HG03060 (cell line): ENCODE results near the gene BCAT1.
A peak's percentile ranks its signal among the peaks of the same experiment; 100 is the strongest.

Experiments
- ATAC-seq: cut with Tn5 transposase; IDR thresholded peaks from one replicate; pipeline ENCODE4 v1.9.1; 2021; ENCODE audit warnings: low read depth, moderate number of reproducible peaks; ENCODE audit not compliant: unreplicated experiment

The BCAT1 gene, protein sequence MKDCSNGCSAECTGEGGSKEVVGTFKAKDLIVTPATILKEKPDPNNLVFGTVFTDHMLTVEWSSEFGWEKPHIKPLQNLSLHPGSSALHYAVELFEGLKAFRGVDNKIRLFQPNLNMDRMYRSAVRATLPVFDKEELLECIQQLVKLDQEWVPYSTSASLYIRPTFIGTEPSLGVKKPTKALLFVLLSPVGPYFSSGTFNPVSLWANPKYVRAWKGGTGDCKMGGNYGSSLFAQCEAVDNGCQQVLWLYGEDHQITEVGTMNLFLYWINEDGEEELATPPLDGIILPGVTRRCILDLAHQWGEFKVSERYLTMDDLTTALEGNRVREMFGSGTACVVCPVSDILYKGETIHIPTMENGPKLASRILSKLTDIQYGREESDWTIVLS

DNA sequence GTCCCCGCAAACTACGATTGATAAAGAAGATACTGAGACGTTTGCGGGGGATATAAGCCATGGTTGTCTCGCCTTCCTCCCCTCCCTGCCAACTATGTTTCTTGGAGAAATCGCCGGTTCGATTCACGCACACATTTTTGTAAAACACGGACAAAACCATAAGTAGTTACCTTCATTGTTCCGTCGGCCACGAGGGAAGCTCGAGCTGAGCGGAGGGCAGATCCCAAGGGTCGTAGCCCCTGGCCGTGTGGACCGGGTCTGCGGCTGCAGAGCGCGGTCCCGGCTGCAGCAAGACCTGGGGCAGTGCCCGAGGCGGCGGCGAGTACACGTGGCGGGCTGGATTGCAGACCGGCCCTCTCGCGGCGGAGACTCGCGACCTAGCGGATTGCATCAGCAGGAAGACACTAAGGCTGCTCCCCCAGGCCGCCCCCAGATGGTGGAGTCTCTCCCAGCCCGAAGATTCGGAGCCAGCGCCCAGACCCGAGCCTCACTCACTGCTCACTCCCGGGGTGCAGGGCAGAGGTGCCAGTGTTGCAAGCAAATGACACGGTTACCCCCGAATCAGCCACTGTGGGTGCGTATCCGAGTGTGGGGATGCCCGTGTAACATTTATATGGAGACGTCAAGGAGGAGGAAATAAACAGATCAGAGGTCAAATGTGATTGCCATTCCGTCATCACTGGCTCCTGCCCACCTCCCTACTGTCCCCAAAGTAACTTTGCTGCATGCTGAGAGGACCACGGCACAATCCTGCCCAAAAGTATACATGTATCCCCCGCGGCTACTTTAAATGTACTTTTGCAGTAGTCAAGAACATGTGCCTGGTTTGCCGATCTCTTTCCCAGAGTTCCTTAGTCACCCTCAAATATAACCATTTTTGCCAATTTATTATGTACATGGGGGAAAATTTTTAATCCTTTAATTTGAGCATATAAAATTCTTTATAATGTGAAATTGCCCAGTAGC is at the start of gene BCAT1:
Gene BCAT1 (minus strand): TSS at position 345 of the 966 bp plus-strand sequence. CDS start 169 bp downstream, at position 176.
- ATAC-seq, result no peak

DNA sequence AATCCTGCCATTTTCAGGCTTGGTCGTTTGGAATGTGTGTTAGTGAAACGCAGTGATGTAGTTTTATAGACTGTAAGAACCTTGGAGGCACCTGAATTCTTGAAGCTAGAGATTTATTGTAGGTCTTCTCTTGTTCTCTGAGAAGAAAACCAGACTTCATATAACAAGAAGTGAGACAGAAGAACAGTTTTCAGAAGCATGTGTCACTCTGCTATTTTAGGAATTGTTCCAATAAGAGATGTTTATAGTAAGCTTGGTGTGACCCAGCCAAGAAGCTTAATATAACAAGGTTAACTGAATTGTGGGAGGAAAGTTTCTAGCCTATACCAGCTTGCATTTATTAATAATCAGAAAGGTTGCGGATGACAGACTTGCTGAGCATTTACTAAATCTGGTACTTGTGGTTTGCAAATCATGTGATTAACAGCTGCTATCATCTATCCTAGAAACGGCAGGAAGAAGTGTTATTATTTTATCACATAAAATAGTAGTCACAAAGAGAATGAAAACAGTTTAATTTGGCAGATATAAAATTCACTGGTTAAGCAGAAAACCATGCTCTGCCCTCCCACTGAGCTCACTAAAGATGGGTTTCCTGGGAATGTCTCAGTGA is 49.2 kb upstream of the BCAT1 start:
- peak; percentile 85 for ATAC-seq

- ATAC-seq, result no peak
These were observed 48.6 kb upstream of the BCAT1 start for GRCh38 chr12:24997496-24997895.

DNA sequence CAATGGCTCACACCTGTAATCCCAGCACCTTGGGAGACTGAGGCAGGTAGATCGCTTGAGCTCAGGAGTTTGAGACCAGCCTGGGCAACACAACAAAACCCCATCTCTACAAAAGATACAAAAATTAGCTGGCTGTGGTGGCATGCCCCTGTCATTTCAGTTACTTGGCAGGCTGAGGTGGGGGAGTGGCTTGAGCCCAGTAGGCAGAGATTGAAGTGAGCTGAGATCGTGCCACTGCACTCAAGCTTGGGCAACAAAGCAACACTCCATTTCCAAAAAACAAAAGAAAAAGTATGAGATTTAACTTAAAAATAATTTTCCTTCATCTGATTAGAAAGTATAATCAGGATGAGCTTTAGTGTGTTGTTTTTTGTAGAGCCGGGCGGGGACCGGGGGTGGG is 47.9 kb upstream of the BCAT1 start:
- ATAC-seq, result no peak

GRCh38 chr12:24996102-24996797 is 47.3 kb upstream of the BCAT1 start:
- ATAC-seq, result no peak

DNA sequence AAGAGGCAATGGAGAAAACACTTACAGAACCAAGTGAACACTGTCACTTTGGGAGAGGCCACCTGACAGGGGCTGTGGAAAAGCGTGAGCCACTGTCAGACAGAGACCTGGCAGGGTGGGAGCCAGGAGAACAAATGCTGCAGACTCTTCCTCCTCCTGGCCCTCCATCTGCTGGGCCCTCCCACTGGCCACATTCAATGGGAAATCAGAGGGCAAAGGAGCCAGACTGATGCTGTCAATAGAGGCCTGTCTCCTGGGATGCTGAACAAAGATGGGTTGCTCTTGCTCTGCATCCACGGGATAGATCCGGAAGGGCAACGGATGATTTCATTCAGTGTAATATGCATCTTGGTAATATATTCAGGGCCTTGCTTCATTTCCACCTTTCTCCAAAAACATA is 44.9 kb upstream of the BCAT1 start:
- no peak for ATAC-seq

GRCh38 chr12:24991209-24992049 is 42.5 kb upstream of the BCAT1 start:
- ATAC-seq, result no peak

DNA sequence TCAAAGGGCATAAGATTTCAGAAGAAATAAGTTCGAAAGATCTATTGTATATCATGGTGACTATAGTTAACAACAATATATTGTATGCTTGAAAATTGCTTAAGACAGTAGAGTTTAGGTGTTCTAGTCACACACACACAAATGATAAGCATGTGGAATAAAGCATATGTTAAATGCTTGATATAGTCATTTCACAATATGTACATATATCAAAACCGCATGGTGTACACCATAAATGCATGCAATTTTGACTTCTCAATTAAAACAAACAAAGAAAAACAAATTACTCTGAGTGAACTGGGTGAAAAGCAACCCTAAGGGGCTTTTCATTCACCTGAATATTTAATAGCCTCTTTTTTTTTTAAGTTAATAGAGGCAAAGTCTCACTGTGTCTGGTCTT is 40.3 kb upstream of the BCAT1 start:
- ATAC-seq, result no peak

DNA sequence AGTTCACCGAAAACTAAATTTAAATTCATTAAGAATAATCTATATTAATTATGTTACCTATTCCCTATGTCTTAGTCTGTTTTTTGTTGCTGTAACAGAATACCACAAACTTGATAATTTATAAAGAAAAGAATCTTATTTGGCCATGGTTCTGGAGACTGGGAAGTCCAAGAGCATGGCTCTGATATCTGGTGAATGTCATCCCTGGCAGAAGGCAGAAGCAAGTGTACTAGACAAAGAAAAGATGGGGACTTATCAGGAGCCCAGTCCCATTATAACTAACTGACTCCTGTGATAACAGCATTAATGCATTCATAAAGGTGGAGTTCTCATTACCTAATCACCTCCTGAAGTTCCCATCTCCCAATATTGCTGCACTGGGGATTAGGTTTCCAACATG is 33.3 kb upstream of the BCAT1 start:
- ATAC-seq, result no peak

DNA sequence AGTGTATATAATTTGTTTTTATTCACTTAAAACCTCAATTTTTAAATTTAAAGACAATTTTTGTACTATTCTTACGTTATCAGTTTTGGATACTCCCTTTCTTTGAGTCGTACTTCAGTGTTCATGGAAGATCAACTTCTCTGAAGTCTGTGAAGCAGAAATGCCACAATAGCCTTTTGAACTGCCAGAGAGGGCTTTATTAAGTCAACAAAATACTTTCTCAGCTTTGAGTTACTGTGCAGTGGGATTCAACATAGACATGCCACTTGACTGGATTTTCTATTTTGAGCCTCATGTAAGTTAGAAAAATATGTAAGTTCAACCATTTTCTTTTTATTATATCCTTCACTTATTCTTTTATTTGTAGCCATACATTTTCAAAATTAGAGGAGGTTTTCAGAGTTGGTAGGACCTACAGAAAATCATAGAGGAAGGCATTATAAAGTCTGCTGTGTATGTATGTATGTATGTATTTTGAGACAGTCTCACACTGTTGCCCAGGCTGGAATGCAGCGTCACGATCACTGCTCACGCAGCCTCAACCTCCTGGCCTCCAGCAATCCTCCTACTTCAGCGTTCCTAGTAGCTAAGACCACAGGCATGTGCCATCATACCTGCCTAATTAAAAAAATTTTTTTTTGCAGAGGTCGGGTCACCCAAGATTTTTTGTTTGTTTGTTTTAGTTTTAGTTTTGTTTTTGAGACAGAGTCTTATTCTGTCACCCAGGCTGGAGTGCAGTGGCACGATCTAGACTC is 31.3 kb upstream of the BCAT1 start:
- ATAC-seq, result no peak

GRCh38 chr12:24979329-24979728 is 30.4 kb upstream of the BCAT1 start:
- ATAC-seq, result no peak

DNA sequence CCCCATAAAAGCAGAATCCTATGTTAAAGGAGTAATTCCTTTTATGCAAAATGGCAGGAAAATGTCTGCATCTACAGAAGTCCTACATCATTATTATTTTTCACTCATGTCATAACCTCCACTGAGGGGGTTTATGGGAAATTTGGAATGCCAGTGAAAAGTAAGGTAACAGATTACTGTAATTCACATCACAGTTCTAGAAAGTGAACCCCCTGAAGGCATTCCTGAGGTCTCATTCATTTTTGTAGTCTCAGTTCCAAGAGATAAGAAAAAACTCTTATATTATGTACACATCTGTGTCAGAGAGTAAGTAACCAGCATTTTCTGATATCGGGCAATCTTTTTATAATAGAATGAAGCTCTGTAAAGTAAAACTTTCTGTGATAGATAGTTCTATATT is 28.8 kb upstream of the BCAT1 start:
- no peak for ATAC-seq

GRCh38 chr12:24977060-24977459 is 28.2 kb upstream of the BCAT1 start:
- ATAC-seq, result no peak

DNA sequence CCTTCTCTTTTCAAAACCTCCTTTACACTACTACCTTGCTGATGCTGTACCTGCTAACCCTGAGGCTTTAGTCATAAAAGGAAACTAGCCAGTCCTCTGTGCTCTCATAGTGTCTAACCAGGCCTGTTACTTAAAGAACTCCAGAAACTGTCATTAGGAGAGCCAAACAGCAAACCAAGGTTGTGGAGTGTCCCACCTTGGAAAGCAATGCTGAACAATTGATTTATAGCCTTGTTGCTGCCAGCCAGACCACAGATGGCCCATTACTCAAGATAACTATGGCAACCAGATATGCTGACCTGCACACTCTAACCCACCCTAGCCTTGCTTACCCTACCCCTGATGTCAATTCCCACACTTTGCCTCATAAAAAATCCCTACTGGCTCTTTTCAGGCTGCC is 26.5 kb upstream of the BCAT1 start:
- no peak for ATAC-seq

- no peak for ATAC-seq
These were observed 25.3 kb upstream of the BCAT1 start for GRCh38 chr12:24974216-24974615.

GRCh38 chr12:24972078-24972477 is 23.2 kb upstream of the BCAT1 start:
- ATAC-seq, result no peak

GRCh38 chr12:24970177-24970576 is 21.3 kb upstream of the BCAT1 start:
- no peak for ATAC-seq

DNA sequence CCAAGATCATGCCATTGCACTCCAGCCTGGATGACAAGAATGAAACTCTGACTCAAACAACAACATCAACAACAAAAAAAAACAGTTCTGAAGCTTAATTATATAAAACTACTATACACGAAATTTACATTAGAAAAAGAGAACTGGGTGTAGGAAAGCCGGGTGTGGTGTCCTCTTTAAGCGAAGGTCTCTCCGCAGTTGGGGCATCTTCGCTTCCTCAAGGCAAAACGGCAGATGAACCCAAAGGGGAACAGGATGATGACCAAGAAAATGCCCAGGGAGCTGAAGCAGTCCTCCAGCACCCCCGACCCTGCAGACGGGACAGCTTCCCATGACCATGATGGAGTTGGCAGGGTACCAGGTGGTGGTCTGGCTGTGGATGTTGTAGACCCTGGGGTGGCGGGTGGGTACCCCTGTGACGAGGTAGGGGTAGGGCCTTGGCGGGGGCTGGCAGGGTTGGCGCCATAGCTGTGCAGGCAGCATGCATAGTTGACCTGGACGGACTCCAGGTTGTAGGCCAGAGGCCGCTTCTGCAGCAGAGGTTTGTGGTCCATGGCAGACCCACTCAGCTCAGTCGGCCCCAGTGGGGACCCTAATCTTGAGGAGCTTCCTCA is 18.2 kb upstream of the BCAT1 start:
- ATAC-seq, result no peak
